Esophagus (tissue), 2 donors: ENCODE measurements around the gene CDC42BPB. TPM values are rescaled to one million over a fixed set of nuclear protein-coding genes. Genes with fewer than 3 reads are reported as not detected.

Experiments
- H3K27ac ChIP-seq, 2 donors: one replicate each; pipeline ENCODE4 v1.5.1; 2013; ENCODE audit warnings: low read depth in 2 of 2, mild to moderate bottlenecking in 2 of 2, inconsistent platforms in 1 of 2, low read length in 1 of 2, moderate library complexity in 1 of 2
- H3K27me3 ChIP-seq, 2 donors: one replicate each; pipeline ENCODE4 v1.6.1; 2013; ENCODE audit warnings: low read length in 2 of 2, control low read depth in 1 of 2, mild to moderate bottlenecking in 1 of 2; ENCODE audit not compliant: insufficient read depth in 2 of 2, control insufficient read depth in 1 of 2
- H3K36me3 ChIP-seq, 2 donors: one replicate each; pipeline ENCODE4 v1.6.1; 2013; ENCODE audit warnings: low read length in 1 of 2; ENCODE audit not compliant: control insufficient read depth in 2 of 2, insufficient read depth in 2 of 2
- H3K4me1 ChIP-seq, 2 donors: one replicate each; pipeline ENCODE4 v1.6.1; 2013; ENCODE audit warnings: low read length in 1 of 2; ENCODE audit not compliant: control insufficient read depth in 2 of 2, insufficient read depth in 2 of 2
- H3K4me3 ChIP-seq, 2 donors: one replicate each; pipeline ENCODE4 v1.5.1; 2013; ENCODE audit warnings: low read length in 2 of 2, mild to moderate bottlenecking in 2 of 2, low read depth in 1 of 2, moderate library complexity in 1 of 2
- H3K9me3 ChIP-seq, 2 donors: one replicate each; pipeline ENCODE4 v1.6.1; 2013; ENCODE audit warnings: mild to moderate bottlenecking in 2 of 2, low read depth in 1 of 2, low read length in 1 of 2, moderate library complexity in 1 of 2; ENCODE audit not compliant: control insufficient read depth in 2 of 2, insufficient read depth in 1 of 2
- WGBS, 2 donors: extraction: QIAGEN DNeasy Blood & Tissue Kit; methylation state at CpG; one replicate each; pipeline ENCODE4 v1.1.7; 2013; 5-methylcytosine and 5-hydroxymethylcytosine counted together
- polyA plus RNA-seq, 2 donors: library from polyadenylated mRNA; stranded (reverse); fragments of 200-250 nt; gene quantifications; one replicate each; pipeline ENCODE4 v1.2.3, GENCODE V29; 2013
- donor health status: healthy with polysubstance abuse.
- donor health status: Bipolar disorder and iron deficiency.

CDC42BPB gene
- polyA plus RNA-seq, 2 donors, result 29.9 to 35.2 TPM

DNA sequence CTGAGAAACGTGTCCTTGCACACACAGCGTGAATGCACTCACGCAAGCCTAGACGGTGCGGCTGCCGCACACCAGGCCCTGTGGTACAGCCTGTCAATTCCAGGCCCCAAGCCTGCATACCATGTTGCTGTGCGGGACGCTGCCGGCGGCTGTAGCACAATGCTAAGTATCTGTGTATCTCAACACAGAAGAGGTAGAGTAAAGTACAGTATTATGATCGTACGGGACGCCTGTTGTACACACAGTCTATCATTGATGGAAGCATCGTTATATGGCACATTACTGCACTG lies 89.9 kb downstream of the CDC42BPB start:
- Histone ChIP-seq H3K4me1 (no peaks in the 10 kb centered on the region), H3K27me3 (no peaks in the 10 kb centered on the region), H3K36me3 (peaks cover 31 to 52% of the 10 kb centered on the region in 2 donors), H3K4me3 (no peak overlapping the region), H3K27ac (no peak overlapping the region), H3K9me3 (no peaks in the 10 kb centered on the region)
- WGBS, 2 donors, result 90 to 92% methylated on average over 14 of the region's 14 CpGs

- H3K9me3 ChIP-seq, result no peaks in the 10 kb centered on the region
- H3K36me3 ChIP-seq, result peaks cover 35 to 57% of the 10 kb centered on the region in 2 donors
- H3K4me3 ChIP-seq, result no peak overlapping the region
- H3K27me3 ChIP-seq, result no peaks in the 10 kb centered on the region
- no peaks in the 10 kb centered on the region for H3K4me1 ChIP-seq
- 91 to 92% methylated on average over 21 of the region's 21 CpGs for WGBS, 2 donors
- no peak overlapping the region for H3K27ac ChIP-seq
Observed at GRCh38 chr14:102966681-102967505, 90.5 kb downstream of the CDC42BPB start.

GRCh38 chr14:102965971-102966655 lies 91.2 kb downstream of the CDC42BPB start:
- Histone ChIP-seq H3K9me3 (no peaks in the 10 kb centered on the region), H3K36me3 (peaks cover 35 to 54% of the 10 kb centered on the region in 2 donors), H3K27me3 (no peaks in the 10 kb centered on the region), H3K27ac (no peak overlapping the region), H3K4me3 (no peak overlapping the region), H3K4me1 (no peaks in the 10 kb centered on the region)
- 93 to 94% methylated on average over 20 of the region's 20 CpGs for WGBS, 2 donors

GRCh38 chr14:102965282-102965681 lies 92.1 kb downstream of the CDC42BPB start:
- Histone ChIP-seq H3K36me3 (peaks cover 35 to 54% of the 10 kb centered on the region in 2 donors), H3K27me3 (no peaks in the 10 kb centered on the region), H3K27ac (no peak overlapping the region), H3K4me1 (no peaks in the 10 kb centered on the region), H3K4me3 (no peak overlapping the region), H3K9me3 (no peaks in the 10 kb centered on the region)
- 81 to 83% methylated on average over 3 of the region's 3 CpGs for WGBS, 2 donors

GRCh38 chr14:102964152-102964730 lies 93.1 kb downstream of the CDC42BPB start:
- Histone ChIP-seq H3K9me3 (no peaks in the 10 kb centered on the region), H3K4me1 (no peaks in the 10 kb centered on the region), H3K27ac (no peak overlapping the region), H3K27me3 (no peaks in the 10 kb centered on the region), H3K4me3 (no peak overlapping the region), H3K36me3 (peaks cover 32 to 44% of the 10 kb centered on the region in 2 donors)
- WGBS, 2 donors, result 97% methylated on average over 39 of the region's 39 CpGs

DNA sequence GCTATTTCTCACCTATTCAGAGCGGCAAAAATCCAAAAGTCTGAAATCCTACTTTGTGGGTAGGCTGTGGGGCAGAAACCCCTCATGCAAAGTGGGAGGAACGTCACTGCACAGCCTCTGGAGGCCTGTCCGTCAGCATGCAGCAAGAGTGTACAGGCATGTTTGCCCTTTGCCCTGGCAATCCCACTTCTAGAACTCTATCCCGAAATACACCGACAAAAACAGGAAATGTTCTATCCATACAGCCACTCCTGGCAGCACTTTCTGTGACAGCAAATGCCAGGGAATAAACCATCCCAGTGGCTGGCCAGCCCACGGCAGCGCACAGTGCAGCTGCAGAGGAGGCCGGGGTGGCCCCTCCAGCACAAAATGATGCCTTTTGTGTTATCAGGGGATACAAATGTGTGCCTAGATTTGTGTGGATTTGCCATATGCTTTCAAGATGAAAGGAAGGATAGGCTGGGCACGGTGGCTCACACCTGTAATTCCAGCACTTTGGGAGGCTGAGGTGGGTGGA lies 95.2 kb downstream of the CDC42BPB start:
- peaks cover 20 to 42% of the 10 kb centered on the region in 2 donors for H3K36me3 ChIP-seq
- no peak overlapping the region for H3K4me3 ChIP-seq
- 85 to 88% methylated on average over 9 of the region's 9 CpGs for WGBS, 2 donors
- H3K4me1 ChIP-seq, result no peaks in the 10 kb centered on the region
- H3K27me3 ChIP-seq, result no peaks in the 10 kb centered on the region
- H3K27ac ChIP-seq, result no peak overlapping the region
- no peaks in the 10 kb centered on the region for H3K9me3 ChIP-seq

GRCh38 chr14:102958461-102958860 lies 98.9 kb downstream of the CDC42BPB start:
- no peak overlapping the region for H3K4me3 ChIP-seq
- H3K27ac ChIP-seq, result no peak overlapping the region
- WGBS, 2 donors, result 95 to 96% methylated on average over 10 of the region's 10 CpGs
- H3K36me3 ChIP-seq, result peaks cover 15 to 37% of the 10 kb centered on the region in 2 donors
- H3K9me3 ChIP-seq, result no peaks in the 10 kb centered on the region
- no peaks in the 10 kb centered on the region for H3K4me1 ChIP-seq
- no peaks in the 10 kb centered on the region for H3K27me3 ChIP-seq

DNA sequence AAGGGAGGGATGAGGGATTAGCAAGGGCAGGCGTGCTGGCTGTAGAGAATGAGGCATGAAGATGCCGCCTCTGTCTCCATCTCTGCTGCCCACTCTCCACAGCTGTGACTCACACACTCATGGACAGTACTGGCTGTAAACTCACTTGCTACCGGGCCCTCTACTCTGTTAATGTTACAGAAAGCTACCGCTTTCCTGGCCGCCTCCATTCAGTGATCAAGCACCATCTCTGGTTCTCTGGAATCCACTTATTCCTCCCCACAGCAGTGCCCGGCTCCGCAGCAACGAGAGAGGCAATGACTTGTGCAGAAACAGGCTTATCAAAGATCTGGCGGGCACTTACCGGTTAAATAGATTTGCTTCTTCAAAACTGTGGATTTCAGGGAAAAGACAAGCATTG lies 100.1 kb downstream of the CDC42BPB start:
- Histone ChIP-seq H3K27me3 (no peaks in the 10 kb centered on the region), H3K4me3 (no peak overlapping the region), H3K36me3 (peaks cover 21 to 44% of the 10 kb centered on the region in 2 donors), H3K27ac (no peak overlapping the region), H3K4me1 (no peaks in the 10 kb centered on the region), H3K9me3 (no peaks in the 10 kb centered on the region)
- WGBS, 2 donors, result 84 to 92% methylated on average over 10 of the region's 10 CpGs

- WGBS, 2 donors, result 77 to 83% methylated on average over 8 of the region's 8 CpGs
- Histone ChIP-seq H3K27me3 (no peaks in the 10 kb centered on the region), H3K27ac (no peak overlapping the region), H3K36me3 (peaks cover 17 to 48% of the 10 kb centered on the region in 2 donors), H3K4me3 (no peak overlapping the region), H3K4me1 (no peaks in the 10 kb centered on the region), H3K9me3 (no peaks in the 10 kb centered on the region)
Observed at GRCh38 chr14:102955636-102956408, 101.5 kb downstream of the CDC42BPB start.
